GM19240 (cell line): Measurements from ENCODE around the gene MUC4.
"Not testable (repeated sequence)": the region's sequence is repeated elsewhere in the genome, so short reads cannot be mapped to it uniquely, and the experiment has no call there.

ENCODE experiments used
- DNase-seq: peaks from one replicate; pipeline ENCODE4 v3.0.0; 2011; ENCODE audit warnings: low spot score; ENCODE audit not compliant: insufficient read length

MUC4 gene

GRCh38 chr3:195810455-195810845 is 1.3 kb downstream of the MUC4 start:
- DNase-seq: no peak

DNA sequence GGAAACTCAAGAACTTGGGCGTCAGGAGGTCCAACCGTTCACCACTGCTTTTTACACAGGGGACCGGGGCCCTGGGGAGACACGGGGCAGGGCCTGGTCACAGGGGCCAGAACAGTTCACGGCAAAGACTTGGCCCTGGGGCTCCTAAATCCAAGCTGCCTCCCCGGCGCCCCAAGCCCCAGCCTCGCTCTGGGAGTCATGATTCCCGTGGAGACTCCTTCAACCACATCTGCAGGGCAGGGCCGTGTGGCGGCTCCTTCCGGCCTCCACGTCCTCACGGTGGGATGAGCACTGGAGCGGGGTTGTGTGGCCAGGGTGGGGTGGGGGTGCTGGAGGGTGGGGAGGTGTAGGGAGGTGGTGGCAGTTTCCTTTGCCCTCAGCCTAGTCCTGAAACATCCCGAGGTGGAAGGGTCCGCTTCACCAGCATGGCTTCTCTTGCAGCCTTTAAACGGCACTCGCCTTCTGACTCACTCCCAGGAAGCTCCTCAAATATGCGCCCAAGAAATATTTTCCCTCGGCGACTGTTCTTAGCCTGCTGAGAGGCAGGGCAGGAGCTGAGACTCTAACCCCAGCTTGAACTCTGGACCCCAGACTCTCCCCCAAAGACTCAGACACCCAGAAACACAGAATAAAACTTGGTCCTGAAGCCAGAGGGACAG is 1.8 kb downstream of the MUC4 start:
- no peak for DNase-seq

DNA sequence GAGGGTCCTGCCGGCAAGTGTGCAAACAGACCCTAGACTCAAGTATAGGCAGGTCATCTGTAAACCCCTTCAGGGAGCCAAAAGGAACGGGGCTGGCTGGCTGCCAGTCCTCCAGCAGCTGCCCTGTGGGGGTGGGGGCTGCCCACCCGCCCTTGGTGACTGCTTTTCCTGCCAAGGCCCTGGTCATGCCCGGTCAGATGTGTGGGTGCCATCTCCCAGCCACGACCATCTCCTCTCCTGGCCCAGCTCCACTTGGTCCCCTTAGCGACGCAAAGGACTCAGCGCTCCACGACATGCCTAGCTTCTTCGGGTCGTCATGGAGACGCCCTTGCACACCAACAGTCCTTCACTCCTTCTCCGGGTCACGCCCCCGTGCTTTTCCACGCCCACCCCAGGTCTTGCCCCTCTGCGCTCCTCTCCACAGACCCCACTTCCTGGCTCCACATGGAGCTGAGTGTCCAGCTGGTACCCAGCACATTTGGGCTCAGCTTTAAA is 2.4 kb downstream of the MUC4 start:
- DNase-seq: no peak

- no peak for DNase-seq
Observed at GRCh38 chr3:195808741-195809290, 2.9 kb downstream of the MUC4 start.

DNA sequence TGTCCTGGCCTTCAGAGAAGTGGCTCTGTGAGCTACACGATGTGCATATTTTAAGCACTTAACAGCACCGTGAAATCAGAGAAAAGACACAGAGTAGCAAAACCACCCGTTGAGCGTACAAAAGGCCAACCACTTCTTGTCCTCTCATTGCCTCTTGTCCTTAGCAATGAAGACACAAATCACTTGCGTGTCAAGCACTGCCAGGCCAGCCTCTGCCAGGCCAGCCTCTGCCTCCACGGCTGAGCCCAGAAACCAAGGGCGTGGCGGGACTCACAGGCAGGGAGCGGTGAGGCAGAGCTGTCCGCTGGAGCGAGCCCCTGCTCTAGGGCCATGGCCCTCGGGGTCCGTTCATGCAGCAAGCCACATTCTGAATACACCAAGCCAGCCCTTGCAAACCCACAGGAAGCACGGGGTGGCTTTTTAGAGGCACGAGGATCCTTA is 4.0 kb downstream of the MUC4 start:
- no peak for DNase-seq

DNA sequence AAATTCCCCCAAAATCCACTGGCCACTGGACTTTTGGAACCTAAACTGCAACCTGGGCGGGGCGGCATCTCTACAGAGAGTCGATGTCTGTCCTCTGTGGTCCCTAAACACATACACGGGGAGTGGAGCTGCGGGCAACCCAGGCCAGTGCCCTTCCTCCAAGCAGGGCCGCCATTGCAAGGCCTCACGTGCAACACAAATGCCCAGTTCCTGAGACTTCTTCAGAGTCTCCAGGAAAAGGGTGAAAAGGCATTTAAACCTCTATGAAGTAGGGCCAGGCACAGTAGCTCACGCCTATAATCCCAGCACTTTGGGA is 4.9 kb downstream of the MUC4 start:
- DNase-seq: no peak

GRCh38 chr3:195806211-195806915 is 5.4 kb downstream of the MUC4 start:
- no peak for DNase-seq

DNA sequence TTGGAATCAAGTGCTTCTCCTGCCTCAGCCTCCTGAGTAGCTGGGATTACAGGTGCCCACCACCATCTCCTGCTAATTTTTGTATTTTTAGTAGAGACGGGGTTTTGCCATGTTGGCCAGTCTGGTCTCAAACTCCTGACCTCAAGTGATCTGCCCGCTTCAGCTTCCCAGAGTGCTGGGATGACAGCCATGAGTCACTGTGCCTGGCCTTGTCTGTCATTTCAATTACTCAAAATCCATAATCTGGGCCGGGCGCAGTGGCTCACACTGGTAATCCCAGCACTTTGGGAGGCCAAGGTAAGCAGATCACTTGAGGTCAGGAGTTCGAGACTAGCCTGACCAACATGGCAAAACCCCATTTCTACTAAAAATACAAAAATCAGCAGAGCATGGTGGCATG is 6.1 kb downstream of the MUC4 start:
- not testable (repeated sequence) for DNase-seq

DNA sequence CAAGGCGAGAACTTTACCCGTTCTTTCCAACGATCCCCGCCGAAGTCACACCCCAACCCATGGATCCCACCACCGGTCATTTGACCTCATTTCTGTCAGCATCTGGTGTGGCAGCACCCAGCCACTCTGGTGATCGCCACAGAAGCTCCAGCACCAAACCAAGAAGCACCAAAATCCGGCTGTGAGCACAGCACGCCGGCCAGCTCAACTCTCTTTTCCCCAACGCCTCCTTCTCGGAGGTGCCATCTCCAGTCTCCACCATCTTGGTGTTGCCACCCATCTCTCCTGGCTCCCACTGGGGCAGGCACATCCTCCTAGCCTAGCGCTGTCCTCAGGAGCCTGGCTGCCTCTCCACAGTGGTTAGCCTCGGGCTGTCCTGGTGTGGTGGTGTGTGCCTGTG is 6.5 kb downstream of the MUC4 start:
- no peak for DNase-seq

- no peak for DNase-seq
Observed at GRCh38 chr3:195803289-195803908, 8.3 kb downstream of the MUC4 start.

- DNase-seq: no peak
Observed at GRCh38 chr3:195802795-195803194, 8.9 kb downstream of the MUC4 start.

GRCh38 chr3:195802261-195802701 is 9.4 kb downstream of the MUC4 start:
- no peak for DNase-seq

DNA sequence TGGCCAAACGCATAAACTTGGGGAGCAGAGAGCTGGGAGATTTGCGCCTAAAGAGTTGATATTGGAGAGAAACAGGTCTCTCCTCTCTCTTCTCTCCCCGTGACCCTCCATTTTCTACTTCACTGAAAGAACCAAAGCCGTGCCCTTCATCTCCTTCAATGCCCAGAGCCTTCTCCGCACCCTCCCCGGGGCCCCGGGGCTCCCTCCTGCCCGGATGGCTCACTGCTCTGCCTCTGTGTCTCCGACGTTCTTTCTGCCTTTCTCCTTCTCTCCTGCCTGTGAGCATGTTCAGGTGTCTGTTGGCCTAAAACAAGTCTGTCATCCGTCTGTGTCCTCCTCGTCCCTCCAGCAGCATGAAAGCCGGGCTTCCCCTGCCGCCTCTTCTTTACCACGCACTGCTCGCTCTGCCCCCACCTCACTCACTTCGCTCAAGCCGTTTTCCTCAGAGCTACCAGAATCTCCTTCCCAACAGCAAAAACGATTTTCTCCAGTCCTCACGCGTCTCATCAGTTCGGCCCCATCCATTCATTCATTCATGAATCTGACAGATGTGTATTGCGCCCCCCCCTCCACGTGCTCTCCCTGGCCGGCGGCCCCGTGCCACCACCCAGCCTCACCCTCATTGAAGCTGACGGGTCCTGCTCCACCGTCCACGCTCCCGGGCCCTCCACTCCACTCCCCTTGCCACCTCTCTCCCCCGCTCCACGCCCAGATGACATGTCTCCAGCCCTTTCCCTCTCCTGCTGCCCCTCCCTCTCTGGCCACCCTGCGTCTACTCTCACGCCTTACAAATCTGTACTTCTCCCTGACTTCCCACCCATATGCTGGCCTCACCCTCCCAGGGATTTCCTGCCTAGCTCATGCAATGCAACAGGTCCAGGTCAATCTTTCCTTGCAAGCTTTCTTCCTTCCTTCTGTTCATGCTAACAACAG is 10.2 kb downstream of the MUC4 start:
- no peak for DNase-seq

- no peak for DNase-seq
Observed at GRCh38 chr3:195800240-195800639, 11.5 kb downstream of the MUC4 start.

- DNase-seq: no peak
Observed at GRCh38 chr3:195796795-195797194, 14.9 kb downstream of the MUC4 start.

DNA sequence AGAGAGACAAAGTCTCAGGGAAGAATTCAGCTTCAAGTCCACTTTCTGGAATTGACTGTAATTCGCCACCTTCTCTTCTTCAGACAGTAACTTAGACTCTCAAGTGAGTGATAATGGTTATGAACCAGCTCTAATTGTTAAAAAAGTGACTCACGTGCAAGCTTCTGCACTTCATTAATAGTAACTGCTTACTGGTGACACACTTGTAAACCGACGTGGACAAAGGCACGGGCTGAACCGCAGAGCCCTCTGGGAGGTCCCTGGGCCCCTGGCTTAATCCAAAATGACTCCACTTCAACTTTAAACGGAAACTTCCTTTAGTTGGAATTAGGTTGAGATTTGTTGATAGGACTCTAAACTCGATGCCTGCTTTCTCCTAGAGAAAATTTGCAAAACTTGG is 17.0 kb downstream of the MUC4 start:
- DNase-seq: no peak

DNA sequence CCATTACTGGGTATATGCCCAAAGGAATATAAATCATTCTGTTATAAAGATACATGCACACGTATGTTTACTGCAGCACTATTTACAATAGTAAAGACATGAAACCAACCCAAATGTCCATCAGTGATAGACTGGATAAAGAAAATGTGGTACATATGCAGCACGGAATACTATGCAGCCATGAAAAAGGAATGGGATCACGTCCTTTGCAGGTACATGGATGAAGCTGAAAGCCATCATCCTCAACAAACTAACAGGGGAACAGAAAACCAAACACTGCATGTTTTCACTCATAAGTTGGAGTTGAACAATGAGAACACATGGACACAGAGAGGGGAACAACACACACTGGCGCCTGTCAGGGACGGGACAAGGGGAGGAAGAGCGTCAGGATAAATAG is 19.1 kb downstream of the MUC4 start:
- DNase-seq: not testable (repeated sequence)

DNA sequence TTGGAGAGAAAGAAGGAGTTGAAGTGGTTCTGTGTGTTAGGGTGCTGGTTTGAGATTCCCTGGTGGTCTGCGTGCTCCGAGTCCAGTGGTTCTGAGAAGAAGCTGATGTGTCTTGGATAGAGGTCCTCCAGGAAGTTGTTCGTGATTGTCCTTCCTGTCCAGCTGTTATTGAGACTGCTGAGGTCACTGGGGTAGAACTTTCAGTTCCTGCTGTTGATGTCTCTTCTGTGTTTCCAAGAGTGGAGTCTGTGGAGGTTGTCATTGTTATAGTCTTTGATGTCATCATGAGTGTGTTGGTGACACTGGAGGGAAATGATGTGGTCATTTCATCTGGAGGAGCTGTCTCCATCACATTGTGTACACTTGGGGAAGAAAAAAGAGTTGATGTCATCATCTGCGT is 20.8 kb downstream of the MUC4 start:
- DNase-seq: no peak

- no peak for DNase-seq
Observed at GRCh38 chr3:195788711-195789581, 22.8 kb downstream of the MUC4 start.

DNA sequence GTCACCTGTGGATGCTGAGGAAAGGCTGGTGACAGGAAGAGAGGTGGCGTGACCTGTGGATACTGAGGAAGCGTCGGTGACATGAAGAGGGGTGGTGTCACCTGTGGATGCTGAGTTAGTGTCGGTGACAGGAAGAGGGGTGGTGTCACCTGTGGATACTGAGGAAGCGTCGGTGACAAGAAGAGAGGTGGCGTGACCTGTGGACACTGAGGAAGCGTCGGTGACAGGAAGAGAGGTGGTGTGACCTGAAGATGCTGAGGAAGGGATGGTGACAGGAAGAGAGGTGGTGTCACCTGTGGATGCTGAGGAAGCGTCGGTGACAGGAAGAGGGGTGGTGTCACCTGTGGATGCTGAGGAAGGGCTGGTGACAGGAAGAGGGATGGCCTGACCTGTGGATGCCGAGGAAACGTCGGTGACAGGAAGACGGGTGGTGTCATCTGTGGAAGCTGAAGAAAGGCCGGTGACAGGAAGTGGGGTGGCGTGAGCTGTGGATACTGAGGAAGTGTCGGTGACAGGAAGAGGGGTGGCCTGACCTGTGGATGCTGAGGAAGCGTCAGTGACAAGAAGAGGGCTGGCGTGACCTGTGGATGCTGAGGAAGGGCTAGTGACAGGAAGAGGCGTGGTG is 25.8 kb downstream of the MUC4 start:
- DNase-seq: not testable (repeated sequence)
